HL-60 (cell line): ENCODE measurements around the gene MYCBP2.

ENCODE experiments used
- DNase-seq, 2 experiments: peaks; one replicate each; pipeline ENCODE4 v3.0.0-alpha.2; 2010 to 2020; ENCODE audit warnings: low read depth in 1 of 2, low spot score in 1 of 2
- H3K27ac ChIP-seq: fragments of 250-450 bp; sonication (Bioruptor Pico); replicated peaks from 2 replicates; pipeline ENCODE4 v1.5.1; 2020; ENCODE audit warnings: mild to moderate bottlenecking, moderate library complexity
- H3K27me3 ChIP-seq: fragments of 250-450 bp; sonication (Bioruptor Pico); 2 replicates; pipeline ENCODE4 v1.5.1; 2021; ENCODE audit warnings: mild to moderate bottlenecking, moderate library complexity; ENCODE audit not compliant: insufficient read depth, poor library complexity, severe bottlenecking
- H3K4me3 ChIP-seq: replicated peaks from 2 replicates; pipeline ENCODE4 v1.5.1; 2011; ENCODE audit warnings: mild to moderate bottlenecking, control low read depth, low read length; ENCODE audit not compliant: insufficient read depth
- CTCF ChIP-seq: IDR thresholded peaks from one replicate; pipeline ENCODE4 v1.5.1; 2011; ENCODE audit warnings: low read length, control low read depth, inconsistent platforms; ENCODE audit not compliant: insufficient read depth
- GABPA ChIP-seq: IDR thresholded peaks from 2 replicates; pipeline ENCODE4 v1.6.1; 2012; ENCODE audit warnings: low read depth
- POLR2AphosphoS5 ChIP-seq: IDR thresholded peaks from 2 replicates; pipeline ENCODE4 v1.6.1; 2012; ENCODE audit warnings: low read depth
- REST ChIP-seq: IDR thresholded peaks from 2 replicates; pipeline ENCODE4 v1.6.1; 2012; ENCODE audit warnings: low read depth; ENCODE audit not compliant: insufficient replicate concordance
- SPI1 ChIP-seq: IDR thresholded peaks from 2 replicates; pipeline ENCODE4 v1.6.1; 2012; ENCODE audit warnings: low read depth, mild to moderate bottlenecking, borderline replicate concordance

MYCBP2 gene

GRCh38 chr13:77333594-77333993 lies 6.7 kb upstream of the MYCBP2 start:
- Histone ChIP-seq H3K27ac (no peak overlapping the region), H3K4me3 (no peak overlapping the region), H3K27me3 (no peaks in the 10 kb centered on the region)
- TF ChIP-seq SPI1: no peak
- peak in 1 of 2 experiments; percentile 80 for DNase-seq

GRCh38 chr13:77331421-77331820 lies 4.5 kb upstream of the MYCBP2 start:
- no peak for TF ChIP-seq POLR2AphosphoS5
- Histone ChIP-seq H3K4me3 (no peak overlapping the region), H3K27ac (no peak overlapping the region), H3K27me3 (no peaks in the 10 kb centered on the region)
- no peak for DNase-seq

GRCh38 chr13:77329911-77330584 lies 3.2 kb upstream of the MYCBP2 start:
- Histone ChIP-seq H3K27ac (peak overlapping the region; percentile 96), H3K4me3 (peak overlapping the region; percentile 47), H3K27me3 (no peaks in the 10 kb centered on the region)
- no peak for DNase-seq
- no peak for TF ChIP-seq SPI1
- TF ChIP-seq GABPA: no peak
- TF ChIP-seq CTCF: no peak
- TF ChIP-seq POLR2AphosphoS5: no peak; the same call in 1 of the 2 replicates
- TF ChIP-seq REST: no peak

- TF ChIP-seq POLR2AphosphoS5 (peak; percentile 96), SPI1 (peak; percentile 49; the same call in 1 of the 2 replicates), GABPA (peak; percentile 83), REST (peak; percentile 71), CTCF (no peak)
- Histone ChIP-seq H3K27me3 (no peaks in the 10 kb centered on the region), H3K4me3 (peak overlapping the region; percentile 47), H3K27ac (peak overlapping the region; percentile 96)
- DNase-seq: peak; percentile 97 to 99
Observed at GRCh38 chr13:77329133-77329910, 2.4 kb upstream of the MYCBP2 start.
